ENCODE measurements around the gene VAPA.

The VAPA gene

GRCh38 chr18:9877655-9878014 lies 36.2 kb upstream of the VAPA start:
- no peak overlapping the region for H3K4me3 ChIP-seq (ENCODE audit: low read depth, low read length, poor library complexity, severe bottlenecking)
- no peak overlapping the region for H2AFZ ChIP-seq (ENCODE audit: low read length)
- no peaks in the 10 kb centered on the region for H4K20me1 ChIP-seq (ENCODE audit: insufficient read depth, low read length)
- H3F3A ChIP-seq (ENCODE audit: insufficient read depth, low read length): no peaks in the 10 kb centered on the region
- no peak overlapping the region for H3K9ac ChIP-seq (ENCODE audit: low read length)
- H3K27ac ChIP-seq (ENCODE audit: low read depth, low read length, poor library complexity, severe bottlenecking): no peak overlapping the region
- H3K79me2 ChIP-seq (ENCODE audit: insufficient read depth, low read length): no peaks in the 10 kb centered on the region
- no peak overlapping the region for H3K4me2 ChIP-seq (ENCODE audit: low read length)
- no peaks in the 10 kb centered on the region for H3K36me3 ChIP-seq (ENCODE audit: insufficient read depth, low read length)
- H3K4me1 ChIP-seq (ENCODE audit: insufficient read depth, low read length, severe bottlenecking): no peaks in the 10 kb centered on the region
- no peak for TF ChIP-seq EZH2 (IDR thresholded peaks at IDR 0.05; ENCODE audit: borderline replicate concordance, low read length)
- H3K27me3 ChIP-seq (ENCODE audit: insufficient read depth, low read length): no peaks in the 10 kb centered on the region
- no peaks in the 10 kb centered on the region for H3K9me2 ChIP-seq (ENCODE audit: low read depth, low read length)
- H3K9me3 ChIP-seq (ENCODE audit: low read length): no peaks in the 10 kb centered on the region

GRCh38 chr18:9878095-9878494 lies 35.7 kb upstream of the VAPA start:
- no peak overlapping the region for H3K4me2 ChIP-seq (ENCODE audit: low read length)

GRCh38 chr18:9878783-9879242 lies 35.0 kb upstream of the VAPA start:
- Histone ChIP-seq H4K20me1 (ENCODE audit: insufficient read depth, low read length) (no peaks in the 10 kb centered on the region), H3F3A (ENCODE audit: insufficient read depth, low read length) (no peaks in the 10 kb centered on the region), H3K36me3 (ENCODE audit: insufficient read depth, low read length) (no peaks in the 10 kb centered on the region), H3K4me1 (ENCODE audit: insufficient read depth, low read length, severe bottlenecking) (no peaks in the 10 kb centered on the region), H3K9me2 (ENCODE audit: low read depth, low read length) (no peaks in the 10 kb centered on the region), H3K79me2 (ENCODE audit: insufficient read depth, low read length) (no peaks in the 10 kb centered on the region), H3K4me2 (ENCODE audit: low read length) (no peak overlapping the region), H2AFZ (ENCODE audit: low read length) (no peak overlapping the region), H3K27me3 (ENCODE audit: insufficient read depth, low read length) (no peaks in the 10 kb centered on the region), H3K9me3 (ENCODE audit: low read length) (no peaks in the 10 kb centered on the region), H3K9ac (ENCODE audit: low read length) (no peak overlapping the region), H3K27ac (ENCODE audit: low read depth, low read length, poor library complexity, severe bottlenecking) (no peak overlapping the region), H3K4me3 (ENCODE audit: low read depth, low read length, poor library complexity, severe bottlenecking) (no peak overlapping the region)
- TF ChIP-seq EZH2 (IDR thresholded peaks at IDR 0.05; ENCODE audit: borderline replicate concordance, low read length): no peak
- TF ChIP-seq CTCF (IDR thresholded peaks at IDR 0.05; ENCODE audit: low read length): no peak

More at GRCh38 chr18:9878095-9878494, 35.7 kb upstream of the VAPA start:
- Histone ChIP-seq H4K20me1 (ENCODE audit: insufficient read depth, low read length) (no peaks in the 10 kb centered on the region), H3K9me3 (ENCODE audit: low read length) (no peaks in the 10 kb centered on the region), H3K79me2 (ENCODE audit: insufficient read depth, low read length) (no peaks in the 10 kb centered on the region), H2AFZ (ENCODE audit: low read length) (no peak overlapping the region), H3K9me2 (ENCODE audit: low read depth, low read length) (no peaks in the 10 kb centered on the region), H3K27ac (ENCODE audit: low read depth, low read length, poor library complexity, severe bottlenecking) (no peak overlapping the region), H3K36me3 (ENCODE audit: insufficient read depth, low read length) (no peaks in the 10 kb centered on the region), H3F3A (ENCODE audit: insufficient read depth, low read length) (no peaks in the 10 kb centered on the region), H3K4me1 (ENCODE audit: insufficient read depth, low read length, severe bottlenecking) (no peaks in the 10 kb centered on the region), H3K4me3 (ENCODE audit: low read depth, low read length, poor library complexity, severe bottlenecking) (no peak overlapping the region), H3K9ac (ENCODE audit: low read length) (no peak overlapping the region), H3K27me3 (ENCODE audit: insufficient read depth, low read length) (no peaks in the 10 kb centered on the region)
- TF ChIP-seq EZH2 (IDR thresholded peaks at IDR 0.05; ENCODE audit: borderline replicate concordance, low read length) (no peak), CTCF (IDR thresholded peaks at IDR 0.05; ENCODE audit: low read length) (no peak)

- TF ChIP-seq EZH2 (IDR thresholded peaks at IDR 0.05; ENCODE audit: borderline replicate concordance, low read length) (no peak), CTCF (IDR thresholded peaks at IDR 0.05; ENCODE audit: low read length) (no peak)
- Histone ChIP-seq H3K9ac (ENCODE audit: low read length) (no peak overlapping the region), H3K9me3 (ENCODE audit: low read length) (no peaks in the 10 kb centered on the region), H2AFZ (ENCODE audit: low read length) (no peak overlapping the region), H3K4me2 (ENCODE audit: low read length) (no peak overlapping the region), H3K27ac (ENCODE audit: low read depth, low read length, poor library complexity, severe bottlenecking) (no peak overlapping the region), H3K27me3 (ENCODE audit: insufficient read depth, low read length) (peaks cover 8% of the 10 kb centered on the region), H3K4me1 (ENCODE audit: insufficient read depth, low read length, severe bottlenecking) (no peaks in the 10 kb centered on the region), H3F3A (ENCODE audit: insufficient read depth, low read length) (no peaks in the 10 kb centered on the region), H3K79me2 (ENCODE audit: insufficient read depth, low read length) (no peaks in the 10 kb centered on the region), H3K9me2 (ENCODE audit: low read depth, low read length) (no peaks in the 10 kb centered on the region), H3K4me3 (ENCODE audit: low read depth, low read length, poor library complexity, severe bottlenecking) (no peak overlapping the region), H4K20me1 (ENCODE audit: insufficient read depth, low read length) (no peaks in the 10 kb centered on the region), H3K36me3 (ENCODE audit: insufficient read depth, low read length) (no peaks in the 10 kb centered on the region)
These were observed 29.7 kb upstream of the VAPA start for GRCh38 chr18:9884090-9884489.

Measured in OCI-LY1 (cell line).